SU-DHL-6 (cell line): ENCODE data around the gene KRTAP12-3.

Experiments used
- H2AFZ ChIP-seq: fragments of 200-600 bp; sonication (generic); 2 replicates; pipeline ENCODE4 v1.6.1; 2014; ENCODE audit warnings: low read depth, mild to moderate bottlenecking, moderate library complexity, mixed read lengths, antibody characterized with exemption, low read length; ENCODE audit not compliant: severe bottlenecking
- H3F3A ChIP-seq: fragments of 200-600 bp; shearing (Covaris generic); 2 replicates; pipeline ENCODE4 v1.6.0; 2016; ENCODE audit warnings: antibody characterized with exemption, mild to moderate bottlenecking; ENCODE audit not compliant: insufficient read depth
- H3K27ac ChIP-seq: fragments of 200-600 bp; sonication (generic); 2 replicates; pipeline ENCODE4 v1.5.1; 2016; ENCODE audit warnings: low read depth, mild to moderate bottlenecking, low read length, moderate library complexity, mixed read lengths
- H3K27me3 ChIP-seq: fragments of 200-600 bp; sonication (generic), shearing (Covaris generic); 2 replicates; pipeline ENCODE4 v1.6.0; 2014; ENCODE audit warnings: mild to moderate bottlenecking, low read length
- H3K36me3 ChIP-seq: fragments of 200-600 bp; sonication (generic); 2 replicates; pipeline ENCODE4 v1.6.1; 2014; ENCODE audit warnings: mild to moderate bottlenecking, low read length, mixed read lengths
- H3K4me2 ChIP-seq: fragments of 300-600, 200-600 bp; shearing (Covaris generic), sonication (generic); 2 replicates; pipeline ENCODE4 v1.6.0; 2014; ENCODE audit warnings: low read length, low read depth, mild to moderate bottlenecking; ENCODE audit not compliant: poor library complexity, severe bottlenecking
- H3K4me3 ChIP-seq: fragments of 200-600 bp; sonication (generic); 2 replicates; pipeline ENCODE4 v1.5.1; 2014; ENCODE audit warnings: antibody characterized with exemption, low read length, mild to moderate bottlenecking, mixed read lengths; ENCODE audit not compliant: insufficient read depth, poor library complexity, severe bottlenecking
- H3K79me2 ChIP-seq: fragments of 200-600 bp; sonication (generic); 2 replicates; pipeline ENCODE4 v1.6.1; 2014; ENCODE audit warnings: mild to moderate bottlenecking, low read length, moderate library complexity; ENCODE audit not compliant: insufficient read depth
- H3K9ac ChIP-seq: fragments of 200-600 bp; sonication (generic); 2 replicates; pipeline ENCODE4 v1.7.0; 2014; ENCODE audit warnings: mild to moderate bottlenecking, low read length
- H3K9me2 ChIP-seq: fragments of 200-600 bp; sonication (generic); replicated peaks from 2 replicates; pipeline ENCODE4 v1.6.1; 2014; ENCODE audit warnings: low read length; ENCODE audit not compliant: insufficient read depth
- H3K9me3 ChIP-seq: fragments of 200-600 bp; sonication (generic); 2 replicates; pipeline ENCODE4 v1.6.1; 2014; ENCODE audit warnings: low read length, mixed read lengths; ENCODE audit not compliant: insufficient read depth
- H4K20me1 ChIP-seq: fragments of 200-600 bp; sonication (generic); 2 replicates; pipeline ENCODE4 v1.6.1; 2014; ENCODE audit warnings: low read depth, mild to moderate bottlenecking, antibody characterized with exemption, low read length, moderate library complexity, mixed read lengths
- EZH2phosphoT487 ChIP-seq: fragments of 200-600 bp; sonication (generic), shearing (Covaris generic); conservative IDR thresholded peaks from 2 replicates; pipeline ENCODE4 v1.6.1; 2018; ENCODE audit warnings: mild to moderate bottlenecking, antibody characterized with exemption, low read length, moderate library complexity, mixed read lengths
- TF ChIP-seq, protein P1 (sequence below): fragments of 200-600 bp; sonication (generic); IDR thresholded peaks from one replicate; pipeline ENCODE4 v1.5.1; 2017; ENCODE audit warnings: antibody characterized with exemption, mild to moderate bottlenecking, low read length, moderate library complexity; ENCODE audit not compliant: insufficient read depth, poor library complexity, severe bottlenecking

The KRTAP12-3 gene

DNA sequence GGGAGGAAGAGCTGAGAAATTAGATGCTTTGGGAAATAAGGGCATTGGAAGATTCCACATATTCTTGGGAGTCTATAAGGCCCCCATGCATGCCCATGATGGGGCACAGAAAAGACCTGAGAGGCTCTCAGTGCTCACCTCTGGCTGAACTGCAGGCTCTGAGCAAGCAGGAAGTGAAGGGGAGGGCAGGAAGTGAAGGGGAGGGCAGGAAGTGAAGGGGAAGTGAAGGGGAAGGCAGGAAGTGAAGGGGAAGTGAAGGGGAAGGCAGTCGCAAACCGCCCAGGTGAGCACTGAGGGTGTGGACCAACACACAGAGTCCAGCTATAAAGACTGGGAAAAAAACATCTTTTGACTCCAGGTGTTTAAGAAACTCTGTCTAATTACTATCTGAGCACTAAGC, 27.3 kb upstream of the KRTAP12-3 start:
- no peak overlapping the region for H3K4me3 ChIP-seq
- peak overlapping the region; percentile 68 for H2AFZ ChIP-seq
- H3K4me2 ChIP-seq: no peak overlapping the region
- no peaks in the 10 kb centered on the region for H3K36me3 ChIP-seq
- no peaks in the 10 kb centered on the region for H4K20me1 ChIP-seq
- no peak overlapping the region for H3K27ac ChIP-seq
- no peak overlapping the region for H3K9ac ChIP-seq
- no peaks in the 10 kb centered on the region for H3K27me3 ChIP-seq
- H3K79me2 ChIP-seq: no peaks in the 10 kb centered on the region
- no peaks in the 10 kb centered on the region for H3K9me3 ChIP-seq
- no peaks in the 10 kb centered on the region for H3F3A ChIP-seq
- H3K9me2 ChIP-seq: no peaks in the 10 kb centered on the region
- TF ChIP-seq EZH2phosphoT487: no peak
- TF ChIP-seq, protein P1, sequence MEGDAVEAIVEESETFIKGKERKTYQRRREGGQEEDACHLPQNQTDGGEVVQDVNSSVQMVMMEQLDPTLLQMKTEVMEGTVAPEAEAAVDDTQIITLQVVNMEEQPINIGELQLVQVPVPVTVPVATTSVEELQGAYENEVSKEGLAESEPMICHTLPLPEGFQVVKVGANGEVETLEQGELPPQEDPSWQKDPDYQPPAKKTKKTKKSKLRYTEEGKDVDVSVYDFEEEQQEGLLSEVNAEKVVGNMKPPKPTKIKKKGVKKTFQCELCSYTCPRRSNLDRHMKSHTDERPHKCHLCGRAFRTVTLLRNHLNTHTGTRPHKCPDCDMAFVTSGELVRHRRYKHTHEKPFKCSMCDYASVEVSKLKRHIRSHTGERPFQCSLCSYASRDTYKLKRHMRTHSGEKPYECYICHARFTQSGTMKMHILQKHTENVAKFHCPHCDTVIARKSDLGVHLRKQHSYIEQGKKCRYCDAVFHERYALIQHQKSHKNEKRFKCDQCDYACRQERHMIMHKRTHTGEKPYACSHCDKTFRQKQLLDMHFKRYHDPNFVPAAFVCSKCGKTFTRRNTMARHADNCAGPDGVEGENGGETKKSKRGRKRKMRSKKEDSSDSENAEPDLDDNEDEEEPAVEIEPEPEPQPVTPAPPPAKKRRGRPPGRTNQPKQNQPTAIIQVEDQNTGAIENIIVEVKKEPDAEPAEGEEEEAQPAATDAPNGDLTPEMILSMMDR: no peak

DNA sequence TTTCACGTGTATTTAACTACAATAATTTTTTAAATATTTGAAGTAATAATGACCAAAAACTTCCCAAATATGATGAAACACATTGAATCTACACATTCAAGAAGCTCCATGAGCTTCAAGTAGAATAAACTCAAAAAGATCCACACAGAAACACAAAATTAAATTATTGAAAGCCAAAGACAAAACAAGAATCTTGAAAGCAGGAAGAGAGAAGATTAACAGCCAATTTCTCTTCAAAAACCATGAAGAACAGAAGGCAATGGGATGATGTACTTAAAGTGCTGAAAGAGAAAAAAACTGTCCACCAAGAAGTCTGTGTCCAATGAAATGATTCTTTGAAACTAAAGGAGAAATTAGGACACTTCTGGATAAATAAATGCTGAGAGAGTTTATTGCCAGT, 25.7 kb upstream of the KRTAP12-3 start:
- H3K27me3 ChIP-seq: no peaks in the 10 kb centered on the region
- H3K36me3 ChIP-seq: no peaks in the 10 kb centered on the region
- no peaks in the 10 kb centered on the region for H3F3A ChIP-seq
- H3K4me2 ChIP-seq: no peak overlapping the region
- H3K9me2 ChIP-seq: no peaks in the 10 kb centered on the region
- H3K79me2 ChIP-seq: no peaks in the 10 kb centered on the region
- H2AFZ ChIP-seq: no peak overlapping the region
- no peak overlapping the region for H3K27ac ChIP-seq
- no peak overlapping the region for H3K4me3 ChIP-seq
- H3K9ac ChIP-seq: no peak overlapping the region
- H3K9me3 ChIP-seq: no peaks in the 10 kb centered on the region
- H4K20me1 ChIP-seq: no peaks in the 10 kb centered on the region
- TF ChIP-seq, protein P1: no peak
- no peak for TF ChIP-seq EZH2phosphoT487

DNA sequence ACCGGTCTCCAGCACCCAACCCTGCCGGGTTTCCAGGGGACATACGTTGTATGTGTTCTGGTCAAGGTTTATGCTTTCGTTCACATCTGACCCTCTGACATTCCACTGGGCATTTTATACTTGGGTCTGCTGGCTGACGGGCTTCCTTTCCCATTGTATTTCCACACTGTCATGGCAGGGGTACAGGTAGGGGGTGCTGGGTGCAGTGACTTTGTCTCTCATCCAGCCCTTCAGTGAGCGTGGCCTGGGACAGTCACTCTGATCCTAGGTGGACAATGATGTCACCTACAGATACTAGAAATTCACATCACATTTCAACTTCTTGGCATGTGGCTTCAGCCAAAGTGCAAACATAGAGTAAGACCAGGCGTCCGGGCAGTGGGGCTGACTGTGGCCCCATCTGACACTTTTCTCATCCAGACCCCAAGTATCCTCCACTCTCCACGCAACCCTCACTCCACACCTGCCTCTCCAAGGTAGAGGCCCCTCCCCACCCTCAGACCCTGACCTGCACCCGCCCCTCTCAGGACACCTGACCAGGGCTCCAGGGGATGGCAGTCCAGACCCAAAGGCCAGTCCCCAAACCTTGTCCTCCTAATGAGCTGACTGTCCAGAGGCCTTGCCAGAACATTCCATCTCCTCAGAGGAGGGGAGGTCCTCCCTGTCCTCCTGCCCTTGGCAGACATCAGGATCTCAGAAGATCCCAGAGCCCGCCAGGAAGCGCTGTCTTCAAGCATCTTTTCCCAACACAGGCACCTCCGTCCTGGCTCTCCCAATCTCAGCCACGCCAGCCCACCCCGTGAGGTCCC, 21.3 kb upstream of the KRTAP12-3 start:
- H3K4me3 ChIP-seq: no peak overlapping the region

More for the DNA sequence above, 21.3 kb upstream of the KRTAP12-3 start:
- Histone ChIP-seq H3F3A (no peaks in the 10 kb centered on the region), H3K27me3 (no peaks in the 10 kb centered on the region), H3K79me2 (no peaks in the 10 kb centered on the region), H3K9me3 (no peaks in the 10 kb centered on the region), H3K36me3 (no peaks in the 10 kb centered on the region), H4K20me1 (no peaks in the 10 kb centered on the region), H3K4me2 (no peak overlapping the region), H3K9ac (no peak overlapping the region), H3K27ac (no peak overlapping the region), H2AFZ (no peak overlapping the region), H3K9me2 (no peaks in the 10 kb centered on the region)
- TF ChIP-seq, protein P1: no peak
- no peak for TF ChIP-seq EZH2phosphoT487
